Activated effector memory CD4-positive, alpha-beta T cell treated with anti-CD3 and anti-CD28 coated beads, Interleukin-2, amount 50 U/mL, for 16 hours (primary cell): Measurements from ENCODE around the gene TEX12.
"Not testable (repeated sequence)": the region's sequence is repeated elsewhere in the genome, so short reads cannot be mapped to it uniquely, and the experiment has no call there.

Experiments used
- DNase-seq: peaks from one replicate; pipeline ENCODE4 v3.0.0-alpha.2; 2020

Gene TEX12, protein sequence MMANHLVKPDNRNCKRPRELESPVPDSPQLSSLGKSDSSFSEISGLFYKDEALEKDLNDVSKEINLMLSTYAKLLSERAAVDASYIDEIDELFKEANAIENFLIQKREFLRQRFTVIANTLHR

DNA sequence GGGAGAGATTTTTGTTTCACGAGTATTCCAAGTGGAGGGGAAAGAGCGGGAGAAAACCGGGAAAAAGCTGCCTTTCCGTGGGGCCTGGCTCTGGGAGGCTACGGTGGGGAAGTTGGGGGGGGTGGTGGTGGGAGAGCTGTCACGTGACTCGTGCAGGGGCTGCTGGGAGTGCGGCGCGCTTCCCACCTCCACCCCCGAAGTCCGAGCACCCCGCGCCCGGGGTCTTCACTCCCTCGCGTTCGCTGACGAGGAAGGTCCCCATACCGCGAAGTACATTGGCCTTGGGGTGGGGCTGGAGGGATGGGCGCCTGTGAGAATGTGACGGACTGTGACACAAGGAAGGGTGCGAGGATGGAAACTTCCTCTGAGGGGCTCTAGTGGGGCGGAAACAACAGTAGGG, at the start of gene TEX12:
TEX12 (plus strand) TSS at position 228 of the 400 bp plus-strand sequence. CDS start 1,897 bp downstream, outside the sequence.
- no peak for DNase-seq

DNA sequence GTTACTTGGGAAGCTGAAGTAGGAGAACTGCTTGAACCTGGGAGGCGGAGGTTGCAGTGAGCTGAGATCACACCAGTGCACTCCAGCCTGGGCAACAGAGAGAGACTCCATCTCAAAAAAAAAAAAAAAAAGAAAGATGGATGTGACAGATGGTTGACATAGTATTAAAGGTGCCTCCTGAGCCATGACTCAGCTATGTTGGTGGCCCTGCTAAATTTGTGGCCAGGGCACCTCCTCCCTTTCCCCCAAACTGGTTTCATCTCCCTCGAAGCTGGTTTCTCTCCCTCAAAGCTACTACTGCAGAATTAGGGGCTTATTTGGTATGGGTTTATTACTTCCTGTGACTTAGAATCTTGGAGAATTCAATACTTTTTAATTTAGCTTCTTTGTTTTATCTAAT, 49.0 kb upstream of the TEX12 start:
- DNase-seq = no peak

DNA sequence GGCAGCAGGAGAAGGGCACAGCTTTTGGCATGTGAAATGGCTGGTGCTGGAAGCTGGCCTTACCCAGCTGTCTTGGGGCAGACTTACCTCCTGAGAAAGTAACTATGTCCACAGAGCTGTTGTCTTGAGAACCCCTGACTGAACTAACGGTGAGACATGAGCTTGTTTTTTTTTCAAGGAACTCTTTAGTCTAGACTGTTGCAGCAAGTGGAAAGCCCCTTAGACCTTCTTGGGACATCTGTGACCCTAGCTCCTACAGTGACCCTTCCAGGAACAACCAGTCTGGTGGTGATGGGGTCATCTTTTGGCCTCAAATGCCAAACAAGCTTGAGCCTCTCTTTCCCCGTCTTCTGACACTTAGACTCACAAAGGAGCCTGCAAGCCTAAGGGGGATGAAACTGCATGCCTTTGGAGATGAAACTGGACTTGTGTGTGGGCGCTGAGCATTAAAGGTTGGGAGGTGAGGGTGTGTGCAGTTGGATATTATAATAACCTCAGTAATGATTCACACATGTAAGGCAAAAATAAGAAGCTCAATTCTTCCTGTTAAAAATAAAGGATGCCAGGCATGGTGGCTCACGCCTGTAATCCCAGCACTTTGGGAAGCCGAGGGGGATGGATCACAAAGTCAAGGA, 45.1 kb upstream of the TEX12 start:
- no peak for DNase-seq

DNA sequence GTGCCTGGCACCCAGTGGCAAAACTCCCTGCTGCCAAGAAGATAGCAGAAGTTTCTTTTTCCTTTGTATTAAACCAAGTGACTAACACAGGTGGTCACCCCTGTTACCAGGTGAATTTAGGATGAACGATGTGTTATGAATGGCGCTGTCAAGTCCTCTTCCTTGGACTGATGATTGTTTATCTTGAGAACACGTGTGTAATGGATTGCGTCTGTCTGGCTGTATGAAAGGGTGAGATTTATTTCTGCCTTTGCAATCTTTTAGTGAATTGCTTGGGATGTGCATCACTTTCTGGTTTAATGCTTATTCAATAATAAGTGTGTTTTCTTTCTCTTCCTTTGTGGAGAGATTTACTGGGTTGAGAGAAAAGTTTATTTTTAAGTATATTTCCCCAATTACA, 44.0 kb upstream of the TEX12 start:
- no peak for DNase-seq

DNA sequence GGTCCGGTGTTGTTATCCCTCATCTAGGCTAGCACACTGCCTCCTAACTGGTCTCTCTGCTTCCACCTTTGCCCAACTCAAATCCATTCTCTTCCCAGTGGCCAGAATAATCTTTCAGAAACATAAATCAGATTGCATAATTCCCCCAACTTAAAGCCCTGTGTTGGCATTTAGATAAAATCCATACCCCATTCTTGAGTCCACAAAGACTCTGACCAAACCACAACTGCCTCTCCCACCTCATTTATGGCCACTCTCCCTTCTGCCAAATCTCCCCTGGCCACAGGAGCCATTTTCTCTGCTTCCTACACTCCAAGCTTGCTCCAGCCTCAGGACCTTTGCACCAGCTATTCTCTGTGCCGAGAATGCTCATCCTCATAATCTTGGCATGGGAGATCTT, 40.1 kb upstream of the TEX12 start:
- no peak for DNase-seq

DNA sequence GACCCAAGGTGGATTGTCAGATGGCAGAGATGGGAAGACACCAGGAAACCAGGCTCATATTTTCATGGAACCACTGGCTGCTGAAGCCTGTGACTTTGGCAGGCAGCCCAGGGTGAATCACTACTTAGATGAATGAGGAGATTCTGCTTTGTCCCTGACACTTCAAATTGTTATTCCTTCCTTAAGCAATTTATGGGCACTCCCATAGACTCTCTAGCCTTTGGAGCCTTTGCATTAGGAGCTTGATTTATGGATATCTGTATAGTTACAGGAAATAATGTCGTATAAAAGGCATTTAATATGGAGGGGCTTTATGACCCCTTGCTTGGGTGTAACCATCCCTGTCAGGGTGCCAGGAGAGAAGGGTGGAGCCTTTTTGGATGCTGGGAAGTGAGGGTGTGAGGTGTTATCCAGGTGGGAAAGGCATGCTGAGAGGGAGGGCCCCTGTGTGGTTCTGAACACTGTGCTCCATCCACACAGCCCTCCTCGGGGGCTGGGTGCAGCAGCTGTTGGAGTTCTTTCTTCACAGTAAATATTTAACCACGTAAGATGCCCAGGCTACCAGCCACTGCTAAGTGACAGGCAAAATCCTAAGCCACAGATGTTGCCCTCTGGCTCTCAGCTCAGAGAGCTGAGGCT, 38.6 kb upstream of the TEX12 start:
- no peak for DNase-seq

DNA sequence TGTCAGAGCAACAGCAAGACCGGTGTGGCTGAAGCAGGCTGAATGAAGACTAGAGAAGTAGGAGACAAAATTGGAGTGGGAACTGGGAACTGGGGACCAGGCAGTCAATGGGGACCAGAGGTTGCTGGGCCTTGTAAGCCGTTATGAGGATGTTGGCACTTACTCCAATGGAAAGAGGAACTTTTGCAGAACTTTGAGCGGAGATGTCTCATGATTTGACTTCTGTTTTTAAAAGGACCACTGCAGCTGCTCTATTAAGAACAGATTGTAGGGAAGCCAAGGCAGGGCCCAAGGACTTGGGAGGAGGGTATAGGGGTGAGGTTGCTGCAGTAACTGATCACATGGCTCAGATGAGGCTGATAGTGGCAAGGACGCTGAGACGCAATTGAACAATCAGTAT, 37.5 kb upstream of the TEX12 start:
- no peak for DNase-seq

DNA sequence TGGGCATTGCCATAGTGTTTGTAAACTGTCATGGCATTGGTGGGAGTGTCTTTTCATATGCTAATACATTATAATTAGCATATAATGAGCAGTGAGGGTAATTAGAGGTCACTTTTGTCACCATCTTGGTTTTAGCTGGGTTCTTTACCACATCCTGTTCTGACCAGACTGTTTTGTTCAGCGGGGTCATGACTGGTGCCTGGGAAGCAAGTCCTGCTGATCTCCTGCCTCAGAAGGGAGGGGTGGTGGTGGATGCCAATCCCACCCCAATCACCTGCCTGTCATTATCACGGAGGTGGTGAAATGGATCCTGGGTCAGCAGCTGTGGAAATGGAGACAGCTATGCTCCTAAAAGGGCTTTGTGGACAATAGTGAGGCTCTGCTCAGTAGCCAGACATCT, 34.4 kb upstream of the TEX12 start:
- DNase-seq = no peak

DNA sequence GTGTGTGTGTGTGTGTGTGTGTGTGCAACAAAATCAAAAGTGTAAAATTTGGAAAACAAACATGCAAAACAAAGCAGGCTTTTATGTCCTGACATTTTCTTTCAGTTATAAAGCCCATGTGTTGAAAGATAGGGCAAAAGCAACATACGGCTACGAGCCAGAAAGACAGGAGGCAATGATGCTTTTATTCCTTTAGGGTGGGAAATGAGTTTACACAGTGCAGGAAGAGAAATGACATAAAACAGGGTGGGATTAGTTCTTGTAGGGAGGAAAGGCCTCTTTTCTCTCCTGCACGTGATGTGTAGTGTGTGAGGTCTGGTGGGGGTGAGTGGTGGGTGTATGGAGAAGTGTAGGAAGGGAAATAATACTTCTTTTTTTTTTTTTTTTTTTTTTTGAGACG, 32.7 kb upstream of the TEX12 start:
- no peak for DNase-seq

DNA sequence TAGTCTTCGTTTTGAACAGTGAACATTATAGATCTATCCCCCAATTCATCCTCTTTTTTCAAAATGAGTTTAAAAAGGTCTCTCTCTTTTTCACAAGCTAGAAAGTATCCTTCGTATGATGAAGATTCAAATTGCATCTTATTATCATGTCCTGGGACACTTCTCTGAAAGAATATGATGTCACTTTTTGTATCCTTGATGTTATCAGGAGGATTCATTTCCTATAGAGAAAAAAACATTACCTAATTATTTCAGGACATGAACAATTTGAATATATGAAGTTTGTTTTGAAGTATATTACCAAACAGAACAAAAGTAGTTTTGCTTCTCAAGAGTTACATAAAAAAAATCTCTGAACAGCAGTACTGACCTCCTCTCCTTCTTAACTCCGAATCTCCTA, 23.6 kb upstream of the TEX12 start:
- DNase-seq = no peak

DNA sequence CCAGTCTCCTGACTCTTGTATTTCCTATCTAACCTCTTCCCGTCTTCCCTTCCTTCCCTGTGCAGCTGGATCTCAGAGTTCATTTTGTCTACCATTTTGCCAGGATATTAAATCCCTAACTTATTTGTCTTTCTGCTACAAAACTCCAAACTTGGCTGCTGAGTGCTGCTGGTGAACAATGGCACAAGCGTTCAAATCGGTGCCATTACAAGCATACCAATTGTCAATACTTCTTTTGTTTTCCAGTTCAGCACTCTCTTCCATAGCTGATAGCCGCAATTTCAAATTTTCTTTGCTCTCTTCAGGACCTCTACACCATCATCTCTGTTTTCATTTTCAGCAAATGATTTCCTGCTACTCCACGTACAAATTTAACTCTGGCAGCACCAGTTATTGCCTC, 16.7 kb upstream of the TEX12 start:
- DNase-seq = no peak

DNA sequence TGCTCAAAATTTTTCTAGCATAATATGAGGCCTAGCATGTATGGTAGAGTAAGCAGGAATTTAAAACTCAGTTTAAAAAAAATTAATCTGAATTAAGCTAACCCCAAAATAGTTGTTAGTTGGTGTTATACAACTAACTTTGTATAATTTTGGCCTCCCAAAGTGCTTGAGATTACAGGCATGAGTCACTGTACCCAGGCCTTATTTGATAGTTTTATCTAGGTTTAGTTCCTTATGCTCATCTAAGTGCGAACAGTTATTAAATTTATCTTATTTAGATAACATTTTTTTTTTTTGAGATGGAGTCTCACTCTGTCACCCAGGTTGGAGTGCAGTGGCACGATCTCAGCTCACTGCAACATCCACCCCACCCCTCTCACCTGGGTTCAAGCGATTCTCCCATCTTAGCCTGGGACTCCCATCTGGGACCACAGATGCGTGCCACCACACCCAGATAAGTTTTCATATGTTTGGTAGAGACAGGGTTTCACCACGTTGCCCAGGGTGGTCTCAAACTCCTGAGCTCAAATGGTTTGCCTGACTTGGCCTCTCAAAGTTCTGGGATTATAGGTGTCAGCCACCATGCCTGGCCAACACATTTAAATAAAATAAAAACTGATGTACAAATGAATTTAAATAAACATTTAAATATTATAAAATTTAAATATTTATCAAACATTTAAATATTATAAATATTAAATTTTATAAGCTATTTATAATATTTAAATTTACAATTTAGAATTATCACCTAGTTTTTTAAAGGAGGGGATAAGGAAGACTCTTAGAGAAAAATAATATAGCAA, 10.8 kb upstream of the TEX12 start:
- no peak for DNase-seq

DNA sequence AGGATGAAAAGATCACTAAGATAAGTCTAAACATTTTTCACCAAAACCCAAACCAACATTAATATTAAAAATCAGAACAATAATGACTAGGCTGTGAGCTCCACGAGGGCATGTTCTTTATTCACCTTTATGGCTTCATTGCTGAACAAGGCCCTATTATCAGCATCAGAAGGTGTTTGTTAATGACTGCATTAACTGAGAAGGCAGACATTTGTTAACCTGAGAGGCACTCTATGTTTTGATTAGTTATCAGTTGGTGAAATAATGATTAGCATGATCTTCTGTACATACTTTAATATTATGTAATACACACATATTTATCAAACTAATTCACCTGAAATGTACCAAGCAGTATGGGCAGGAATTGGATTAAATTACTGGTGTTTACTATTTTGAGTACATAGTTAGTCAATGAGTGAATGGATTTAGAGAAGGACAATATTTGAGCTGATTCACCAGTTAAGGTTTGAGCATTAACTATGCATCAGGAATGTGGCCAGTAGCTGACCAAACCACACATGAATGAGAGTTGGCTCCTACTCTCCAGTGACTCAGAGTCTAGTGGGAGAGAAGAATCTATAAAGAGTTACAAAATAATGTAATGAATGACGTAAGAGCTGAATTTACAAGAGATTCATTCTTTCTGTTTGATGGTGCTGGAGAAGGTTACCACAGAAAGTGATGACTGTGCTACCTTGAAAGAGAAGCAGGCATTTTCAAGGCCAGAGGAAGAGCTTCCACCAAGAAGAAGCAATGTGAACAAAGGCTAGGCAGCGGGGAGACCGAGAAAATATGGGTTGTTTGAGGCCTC, 10.0 kb upstream of the TEX12 start:
- no peak for DNase-seq

DNA sequence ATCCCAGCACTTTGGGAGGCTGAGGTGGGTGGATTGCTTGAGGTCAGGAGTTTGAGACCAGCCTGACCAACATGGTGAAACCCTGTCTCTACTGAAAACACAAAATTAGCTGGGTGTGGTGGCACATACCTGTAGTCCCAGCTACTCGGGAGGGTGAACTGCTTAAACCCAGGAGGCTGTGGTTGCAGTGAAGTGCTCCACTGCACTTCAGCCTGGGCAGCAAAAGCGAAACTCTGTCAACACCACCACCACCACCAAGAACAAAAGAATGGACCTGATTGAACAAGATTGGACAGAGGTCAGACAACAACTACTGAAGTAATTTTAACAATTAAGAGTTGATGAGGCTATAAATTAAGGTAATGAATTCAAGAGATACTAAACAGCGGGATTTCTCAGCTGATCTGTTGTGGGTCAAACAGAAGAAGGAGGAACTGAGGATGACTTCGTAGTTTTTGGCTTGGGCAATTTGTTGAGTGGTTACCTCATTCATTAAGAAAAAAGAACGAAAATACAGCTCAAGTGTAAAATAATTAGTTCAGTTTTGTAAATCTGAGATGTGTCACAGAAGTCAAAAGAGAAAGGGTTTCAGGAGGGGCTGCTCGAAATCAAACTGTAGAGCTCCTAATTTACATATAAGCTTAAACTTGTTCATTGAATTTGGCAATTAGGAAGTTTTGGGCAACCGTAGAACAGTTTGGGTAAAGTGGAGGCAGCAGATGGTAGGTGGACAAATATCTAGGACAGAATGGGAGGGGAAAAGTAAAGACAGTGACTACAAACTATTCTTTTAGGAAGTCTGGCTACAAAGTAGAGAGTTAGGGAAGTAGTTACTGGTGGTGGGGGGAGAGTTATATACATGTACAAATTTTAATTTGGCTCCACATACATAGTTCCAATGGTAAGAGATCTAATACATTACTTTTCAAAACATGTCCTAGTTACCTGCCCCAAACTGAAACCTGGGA, 7.8 kb upstream of the TEX12 start:
- DNase-seq = no peak

DNA sequence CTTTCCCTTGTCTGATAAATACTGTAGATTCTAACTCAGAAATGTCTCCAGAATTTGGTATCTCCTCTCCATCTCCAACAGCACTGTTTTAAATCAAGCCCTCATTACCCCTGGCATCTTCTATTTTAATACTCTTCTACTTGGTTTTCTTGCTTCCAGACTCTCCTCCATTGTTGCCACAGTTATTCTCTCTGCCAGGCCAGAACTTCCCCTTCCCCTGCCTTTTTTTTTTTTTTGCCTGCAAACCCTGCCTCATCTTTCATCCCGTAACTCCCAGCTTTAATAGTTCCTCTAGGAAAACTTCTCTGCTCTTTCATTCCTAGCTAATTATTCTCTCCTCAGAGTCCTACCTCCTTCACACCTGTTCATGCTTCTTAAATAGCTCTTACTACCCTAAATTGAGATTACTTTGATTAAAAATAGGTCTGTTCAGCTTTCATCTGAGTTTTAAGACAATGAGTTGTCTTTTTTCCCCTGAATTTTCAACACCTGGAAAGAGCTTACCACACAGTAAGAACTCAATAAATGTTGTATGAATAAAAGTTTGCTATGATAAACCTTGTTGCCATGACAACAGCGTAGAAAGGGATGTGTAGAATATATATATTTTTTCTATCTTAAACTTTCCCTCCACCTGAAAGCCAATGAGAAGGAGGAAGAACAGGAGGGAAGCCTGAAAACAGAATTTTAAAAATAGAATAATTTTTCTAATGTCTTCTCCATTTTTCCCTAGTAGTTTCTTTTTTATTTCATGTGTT, 6.9 kb upstream of the TEX12 start:
- DNase-seq = no peak

DNA sequence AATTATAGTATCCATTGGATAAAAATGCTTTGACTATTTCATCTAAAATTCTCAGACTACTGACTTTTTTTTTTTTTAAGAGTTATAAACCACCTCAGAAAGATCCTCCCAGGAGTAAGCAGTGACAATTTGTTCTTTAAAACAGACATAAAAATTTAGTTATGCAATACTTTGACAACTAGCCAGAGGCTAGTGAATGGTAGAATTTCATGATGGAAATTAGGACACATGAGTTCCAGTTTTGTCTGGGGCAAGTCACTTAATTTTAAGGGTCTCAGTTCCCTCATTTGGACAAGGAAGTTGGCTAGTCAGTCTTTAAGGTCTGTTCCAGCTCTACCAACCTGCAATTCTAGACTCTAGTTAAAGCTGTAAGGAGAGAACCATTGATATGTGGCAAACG, 6.2 kb upstream of the TEX12 start:
- no peak for DNase-seq

DNA sequence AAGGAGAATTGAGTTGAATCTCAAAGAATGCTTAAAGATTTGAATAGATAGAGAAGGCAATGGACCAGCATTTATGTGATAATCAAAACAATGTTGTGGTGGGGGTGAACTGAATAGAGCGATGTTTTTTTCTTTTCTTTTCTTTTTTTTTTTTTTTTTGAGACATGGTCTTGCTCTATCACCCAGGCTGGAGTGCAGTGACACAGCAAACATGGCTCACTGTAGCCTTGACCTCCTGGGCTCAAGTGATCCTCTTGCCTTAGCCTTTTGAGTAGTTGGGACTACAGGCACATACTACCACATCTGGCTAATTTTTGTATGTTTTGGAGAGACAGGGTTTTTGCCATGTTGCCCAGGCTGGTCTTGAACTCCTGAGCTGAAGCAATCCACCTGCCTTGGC, 5.0 kb upstream of the TEX12 start:
- not testable (repeated sequence) for DNase-seq

DNA sequence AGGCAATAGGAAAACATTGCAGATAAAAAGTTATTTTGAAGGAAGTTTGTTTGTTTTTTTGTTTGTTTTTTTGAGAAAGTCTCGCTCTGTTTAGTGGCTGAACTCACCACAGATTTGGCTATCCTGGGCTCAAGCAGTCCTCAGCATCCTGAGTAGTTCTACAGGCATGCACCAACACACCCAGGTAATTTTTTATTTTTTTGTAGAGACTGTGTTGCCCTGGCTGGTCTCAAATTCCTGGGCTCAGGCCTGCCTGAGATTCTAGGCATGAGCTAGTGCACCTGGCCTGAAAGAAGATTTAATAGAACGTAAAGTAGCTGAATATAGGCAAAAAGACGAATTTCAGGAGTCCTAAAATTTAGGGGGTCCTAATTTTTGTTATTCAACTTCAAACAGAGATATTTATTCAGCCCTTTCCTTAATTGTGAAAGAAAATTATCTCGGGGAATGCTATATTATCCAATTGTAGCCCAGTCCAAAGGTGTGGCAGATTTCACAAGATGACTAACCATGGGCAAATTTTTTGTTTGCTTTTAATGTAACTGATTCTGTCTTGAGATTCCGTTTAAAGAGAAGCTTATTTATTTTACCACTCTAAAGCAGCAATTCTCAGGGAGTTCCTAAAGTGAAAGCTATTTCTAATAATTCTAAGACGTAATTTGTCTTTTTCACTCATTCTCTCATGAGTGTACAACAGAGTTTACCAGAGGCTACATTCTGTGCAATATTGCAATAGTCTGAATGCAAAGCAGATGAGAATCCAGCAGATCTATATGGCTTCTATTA, 4.2 kb upstream of the TEX12 start:
- DNase-seq = no peak

DNA sequence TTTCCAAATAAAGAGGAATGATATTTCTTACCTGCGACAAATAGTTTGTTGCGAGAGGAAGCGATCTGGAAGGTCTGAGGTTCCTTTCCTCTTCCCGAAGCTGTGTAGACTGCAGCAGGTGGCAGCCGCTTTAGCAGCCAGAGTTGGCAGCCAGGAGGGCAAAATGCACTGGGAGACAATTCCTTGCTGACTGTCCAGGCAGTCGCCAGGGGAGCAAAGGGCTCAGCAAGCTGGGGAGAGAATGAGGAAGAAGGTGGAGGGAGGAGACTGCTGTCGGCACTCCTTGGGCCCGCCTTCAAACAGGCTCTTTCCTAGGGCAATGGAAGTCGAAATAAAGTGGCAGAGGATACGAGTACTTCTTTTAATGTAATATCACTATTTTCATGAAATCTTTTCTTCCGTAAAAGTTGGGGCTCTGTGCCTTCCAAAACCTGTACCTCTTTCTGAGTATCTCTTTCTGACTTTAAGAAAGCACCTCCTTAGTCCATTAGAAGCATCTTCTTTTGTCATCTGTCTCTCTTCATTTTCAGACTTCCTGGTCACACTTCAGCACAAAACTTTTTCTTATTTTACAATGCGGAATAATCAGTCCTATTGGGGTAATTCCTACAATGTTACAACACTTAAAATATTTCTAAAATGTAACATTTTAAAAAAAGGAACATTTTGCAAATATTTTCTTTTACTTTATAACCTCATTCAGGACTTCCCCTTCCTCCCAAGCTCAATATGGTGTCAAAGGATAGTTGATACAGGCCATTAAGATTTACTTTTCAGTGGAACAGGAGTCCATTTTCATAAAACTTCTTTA, 3.1 kb upstream of the TEX12 start, which contains the start of gene IL18:
IL18 (minus strand) TSS at position 220 of the 811 bp plus-strand sequence. CDS start 9,041 bp downstream, outside the sequence.
- DNase-seq = no peak
